HG03103 (cell line): ENCODE data around the gene TUBGCP6.

Experiments used
- ATAC-seq: cut with Tn5 transposase; IDR thresholded peaks from one replicate; pipeline ENCODE4 v1.9.1; 2021; ENCODE audit warnings: low read depth; ENCODE audit not compliant: unreplicated experiment

Gene TUBGCP6

DNA sequence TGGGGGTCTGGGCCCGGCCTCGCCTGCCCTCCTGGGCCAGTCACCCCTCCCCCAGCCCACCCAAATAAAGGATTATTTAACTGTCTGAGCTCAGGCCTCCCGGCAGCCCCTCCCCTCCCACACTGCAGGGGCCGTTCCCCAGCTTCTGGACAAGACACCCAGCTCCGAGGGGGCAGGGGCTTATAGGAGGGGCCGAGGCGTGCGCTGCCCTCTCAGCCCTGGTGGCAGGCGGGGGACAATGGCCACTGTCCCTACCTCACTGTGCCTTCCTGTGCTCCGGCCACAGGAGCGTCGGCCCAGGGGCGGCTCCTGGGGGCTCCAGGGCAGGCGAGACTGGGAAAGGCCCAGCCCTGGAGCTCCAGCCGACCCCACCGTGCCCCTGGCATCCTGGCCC is 46.2 kb downstream of the TUBGCP6 start:
- ATAC-seq: no peak

DNA sequence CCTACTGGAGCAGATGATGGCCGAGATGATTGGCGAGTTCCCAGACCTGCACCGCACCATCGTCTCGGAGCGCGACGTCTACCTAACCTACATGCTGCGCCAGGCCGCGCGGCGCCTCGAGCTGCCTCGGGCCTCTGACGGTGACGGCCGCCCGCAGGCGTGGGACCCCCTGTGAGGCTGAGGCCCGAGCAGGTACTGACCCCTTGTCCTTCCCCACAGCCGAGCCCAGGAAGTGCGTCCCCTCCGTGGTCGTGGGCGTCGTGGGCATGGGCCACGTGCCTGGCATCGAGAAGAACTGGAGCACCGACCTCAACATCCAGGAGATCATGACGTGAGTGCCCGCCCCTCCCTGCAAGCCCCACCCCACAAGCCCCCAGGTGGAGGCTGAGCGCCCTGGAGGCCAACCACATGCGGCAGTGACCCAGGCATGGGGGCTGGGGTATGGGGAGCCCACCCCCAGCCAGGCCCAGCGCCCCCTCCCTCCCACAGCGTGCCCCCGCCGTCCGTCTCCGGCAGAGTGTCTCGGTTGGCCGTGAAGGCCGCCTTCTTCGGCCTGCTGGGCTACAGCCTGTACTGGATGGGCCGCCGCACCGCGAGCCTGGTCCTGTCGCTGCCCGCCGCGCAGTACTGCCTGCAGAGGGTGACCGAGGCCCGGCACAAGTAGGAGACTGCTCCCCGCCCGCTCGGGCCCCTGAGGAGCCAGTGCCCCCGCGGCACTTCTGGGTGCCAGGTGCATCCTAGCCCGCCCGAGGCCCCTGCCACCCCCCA is 46.8 kb downstream of the TUBGCP6 start:
- no peak for ATAC-seq

DNA sequence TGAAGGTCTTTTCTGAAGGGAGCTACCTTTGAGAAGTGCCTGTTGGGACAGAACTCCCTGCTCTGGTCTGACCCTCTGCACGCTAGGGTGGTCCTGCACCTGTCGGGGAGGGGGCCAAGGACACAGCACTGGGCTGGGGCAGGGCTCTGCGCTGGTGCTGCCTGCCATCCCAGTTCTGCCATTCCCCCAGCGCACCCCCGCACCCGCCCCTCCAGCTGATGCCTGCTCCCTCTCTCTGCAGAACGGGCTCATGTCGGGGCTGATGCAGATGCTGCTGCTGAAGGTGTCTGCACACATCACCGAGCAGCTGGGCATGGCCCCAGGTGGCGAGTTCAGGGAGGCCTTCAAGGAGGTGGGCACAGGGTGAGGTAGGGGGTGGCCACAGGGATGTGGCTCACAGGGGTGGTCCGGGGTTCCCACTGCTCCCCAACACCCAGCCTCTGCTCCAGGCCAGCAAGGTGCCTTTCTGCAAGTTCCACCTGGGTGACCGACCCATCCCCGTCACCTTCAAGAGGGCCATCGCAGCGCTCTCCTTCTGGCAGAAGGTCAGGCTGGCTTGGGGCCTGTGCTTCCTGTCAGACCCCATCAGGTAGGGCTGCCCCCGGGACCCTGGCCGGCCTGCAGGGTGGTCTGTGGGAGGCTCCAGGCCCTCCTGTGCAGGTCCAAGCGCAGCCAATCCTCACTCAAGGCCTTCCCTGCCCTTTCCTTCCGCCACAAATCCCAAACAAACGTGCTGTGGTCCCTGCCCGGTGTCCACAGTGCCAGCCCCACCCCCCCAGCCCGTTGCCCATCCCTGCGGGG is 47.6 kb downstream of the TUBGCP6 start:
- no peak for ATAC-seq

DNA sequence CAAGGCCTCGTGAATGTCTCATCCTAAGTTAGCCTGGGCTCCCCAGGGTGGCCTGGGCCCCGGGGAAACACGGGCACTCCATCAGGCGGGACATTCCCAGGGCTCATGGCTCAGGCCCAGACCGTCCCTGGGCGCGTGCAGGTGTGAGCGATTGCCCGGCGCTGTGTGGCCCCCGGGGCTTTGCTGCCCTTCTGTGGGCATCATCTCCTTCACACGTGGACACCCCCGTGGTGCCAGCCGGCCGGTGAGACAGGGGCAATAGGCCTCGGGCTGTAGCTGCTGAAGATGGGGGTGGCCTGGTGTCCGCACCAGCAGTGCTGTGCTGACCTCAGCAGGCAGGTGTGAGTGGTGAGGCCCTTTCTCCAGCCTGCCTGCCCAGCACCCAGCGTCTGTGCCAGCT is 48.6 kb downstream of the TUBGCP6 start:
- no peak for ATAC-seq

DNA sequence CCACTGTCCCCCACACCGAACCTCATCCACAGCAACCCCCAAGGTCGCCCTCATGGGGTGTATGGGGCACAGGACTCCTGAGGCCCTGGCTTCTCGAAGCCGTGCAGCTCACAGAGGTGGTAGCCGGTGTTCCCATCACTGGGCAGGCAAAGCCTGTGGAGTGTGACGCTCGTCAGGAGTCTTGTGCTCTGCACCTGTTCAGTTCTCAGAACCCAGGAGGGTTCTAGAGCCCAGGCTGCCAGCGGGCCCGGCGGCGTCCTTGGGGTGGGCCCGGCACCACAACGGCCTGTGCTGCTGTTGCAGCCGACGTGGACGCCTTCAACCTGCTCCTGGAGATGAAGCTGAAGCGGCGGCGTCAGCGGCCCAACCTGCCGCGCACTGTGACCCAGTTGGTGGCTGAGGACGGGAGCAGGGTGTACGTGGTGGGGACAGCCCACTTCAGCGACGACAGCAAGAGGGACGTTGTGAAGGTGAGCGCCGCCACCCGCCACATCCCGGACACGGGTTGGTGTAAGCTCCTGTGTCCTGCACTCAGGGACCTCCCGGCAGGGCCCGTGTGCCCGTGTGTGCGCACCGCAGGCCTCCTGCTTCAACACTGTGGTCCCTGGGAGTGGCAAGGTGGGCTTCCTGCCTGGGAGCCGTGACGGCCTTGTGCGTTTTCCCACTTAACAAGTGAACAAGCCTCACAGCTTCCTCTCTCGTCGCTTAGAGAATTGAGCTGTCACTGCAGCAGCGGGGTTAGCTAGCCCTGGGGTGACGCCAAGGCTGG is 50.6 kb downstream of the TUBGCP6 start:
- ATAC-seq: no peak

DNA sequence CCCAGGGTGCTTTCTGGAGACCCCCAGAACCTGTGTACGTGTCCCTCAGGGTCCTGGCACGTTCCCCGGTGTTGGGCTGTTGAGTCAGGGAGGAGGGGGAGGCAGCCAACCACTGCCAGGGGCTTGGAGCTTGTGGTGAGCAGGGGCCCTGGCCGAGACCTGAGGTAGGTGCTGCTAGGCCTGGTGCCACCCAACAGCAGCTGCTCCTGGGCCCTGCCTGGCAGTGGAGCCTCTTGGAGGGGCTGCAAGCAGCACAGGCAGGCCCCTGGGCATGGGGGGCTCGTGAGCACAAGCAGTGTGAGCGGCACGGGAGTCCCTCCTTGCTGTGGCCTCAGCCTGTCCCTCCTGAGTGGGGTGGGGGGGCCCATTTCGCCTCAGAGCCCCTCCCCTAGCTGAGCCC is 51.2 kb downstream of the TUBGCP6 start:
- no peak for ATAC-seq

DNA sequence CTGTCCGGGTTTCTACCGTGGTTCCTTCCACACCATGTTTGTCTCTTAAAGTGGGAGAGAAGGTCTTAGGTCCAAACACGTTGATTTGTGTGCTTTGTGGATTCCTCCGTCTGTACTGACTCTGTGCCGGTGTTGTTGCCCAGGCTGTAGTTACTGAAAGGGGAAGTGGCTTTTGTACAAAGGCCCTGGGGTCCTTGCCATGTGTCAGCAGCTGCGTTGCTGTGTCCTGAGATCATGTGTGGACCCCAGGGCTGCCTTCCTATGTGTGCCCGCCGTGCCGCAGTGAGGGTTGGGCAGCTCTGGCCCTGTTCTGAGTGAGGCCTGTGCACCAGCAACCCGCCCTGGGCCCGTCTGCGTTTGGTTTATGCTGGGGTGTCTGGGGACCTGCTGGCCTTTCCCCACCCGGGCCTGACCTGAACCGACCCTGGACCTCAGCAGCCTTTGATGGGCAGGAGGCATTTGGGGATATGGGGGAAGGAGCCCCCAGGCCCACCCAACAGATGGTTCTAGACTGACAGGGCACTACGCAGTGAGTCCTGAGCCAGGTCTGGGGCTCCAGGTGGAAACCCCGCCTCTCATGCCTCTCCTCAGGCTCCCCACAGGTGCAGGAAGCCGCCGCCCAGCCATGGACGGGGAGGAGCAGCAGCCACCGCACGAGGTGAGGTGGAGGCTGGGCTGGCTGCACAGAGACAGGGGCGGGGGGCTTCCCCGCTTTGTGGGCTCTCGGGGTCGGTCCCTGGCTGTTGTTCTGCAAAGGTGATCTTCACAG is 52.2 kb downstream of the TUBGCP6 start:
- no peak for ATAC-seq

DNA sequence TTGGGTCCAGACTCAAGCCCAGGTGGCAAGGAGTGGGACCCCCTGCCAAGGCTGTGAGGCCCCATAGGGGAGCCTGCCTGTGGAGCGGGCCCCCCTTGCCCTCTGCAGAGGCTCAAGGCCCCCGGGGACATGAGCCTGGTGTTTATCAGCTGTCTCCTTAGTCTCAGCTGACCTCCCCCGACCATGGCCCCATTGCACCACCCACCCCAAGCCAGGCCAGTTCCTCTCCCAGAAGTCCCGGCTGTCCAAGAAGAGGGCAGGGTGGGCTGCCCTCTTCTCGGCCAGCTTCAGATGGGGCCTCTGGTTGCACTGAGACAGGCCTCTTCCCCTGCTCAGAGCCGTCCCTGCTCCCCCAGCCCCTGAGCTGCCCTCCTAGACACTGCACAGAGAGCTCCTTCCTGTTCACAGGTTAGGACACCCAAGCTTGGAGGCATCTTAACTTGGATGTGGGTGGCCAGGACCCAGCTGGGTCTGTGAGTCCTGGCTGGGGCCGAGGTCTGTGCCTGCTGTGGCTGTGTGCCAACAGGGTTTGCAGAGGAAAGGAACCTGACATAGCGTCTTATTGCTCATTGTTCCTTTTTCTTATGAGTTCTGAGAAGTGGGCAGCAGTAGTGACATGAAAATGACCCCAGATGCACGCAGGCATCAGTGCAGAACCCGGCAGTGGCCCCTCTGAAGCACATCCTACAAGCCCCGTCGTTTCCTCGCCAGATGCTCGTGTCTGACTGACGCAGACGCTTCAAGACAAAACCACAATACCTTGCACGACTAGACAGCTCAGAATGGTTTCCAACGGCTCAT is 53.7 kb downstream of the TUBGCP6 start:
- ATAC-seq: no peak

DNA sequence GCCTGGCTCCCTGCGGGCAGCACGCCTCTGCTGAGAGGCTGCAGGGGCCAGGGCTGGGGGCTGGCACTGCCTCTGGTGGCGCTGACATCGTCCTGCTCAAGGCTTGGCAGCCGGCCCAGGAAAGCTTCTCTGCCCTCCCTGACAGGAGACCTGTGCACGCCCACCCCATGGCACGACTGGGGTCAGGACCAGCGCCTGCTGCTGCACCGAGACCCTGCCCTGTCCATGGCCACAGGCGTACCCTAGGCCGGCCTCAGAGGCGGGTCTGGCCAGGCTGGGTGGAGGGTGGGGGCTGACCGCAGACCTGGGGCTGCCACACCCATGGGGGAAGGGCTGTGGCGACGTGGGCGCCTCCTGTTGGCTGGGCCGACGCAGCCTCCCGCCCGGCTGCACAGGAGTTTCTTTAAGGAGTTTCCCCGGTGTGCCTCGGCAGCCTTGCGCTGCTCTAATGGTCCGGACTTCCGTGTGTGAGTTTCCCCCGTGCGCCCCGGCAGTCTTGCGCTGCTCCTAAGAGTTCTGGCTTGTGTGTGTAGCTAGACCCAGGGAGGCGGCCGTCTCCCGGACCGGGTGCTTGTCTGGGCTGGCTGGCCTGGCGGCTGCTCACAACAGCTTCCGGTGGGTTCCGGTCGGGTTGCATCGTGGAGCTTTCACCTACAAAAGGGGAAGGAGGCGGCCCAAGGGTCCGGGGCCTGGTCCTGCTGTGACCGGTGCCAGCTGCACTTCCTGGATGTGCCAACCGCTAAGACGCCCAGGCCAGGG is 54.5 kb downstream of the TUBGCP6 start:
- no peak for ATAC-seq

DNA sequence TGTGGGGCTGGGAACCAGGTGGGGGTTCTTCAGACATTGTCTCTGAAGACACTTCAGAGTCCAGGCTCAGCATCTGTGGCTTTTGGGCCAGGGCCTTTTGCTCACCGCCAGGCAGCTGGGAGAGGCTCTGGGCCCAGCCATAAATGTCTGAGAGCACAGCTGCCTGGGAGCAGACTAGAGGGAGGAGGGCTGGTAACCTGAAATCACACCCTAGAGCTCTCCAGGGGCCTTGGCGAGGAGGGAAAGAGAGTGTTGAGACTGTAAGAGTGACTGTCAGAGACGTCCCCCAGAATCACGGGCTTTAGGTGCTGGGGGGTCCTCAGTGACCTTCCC is 55.0 kb downstream of the TUBGCP6 start:
- ATAC-seq: no peak

DNA sequence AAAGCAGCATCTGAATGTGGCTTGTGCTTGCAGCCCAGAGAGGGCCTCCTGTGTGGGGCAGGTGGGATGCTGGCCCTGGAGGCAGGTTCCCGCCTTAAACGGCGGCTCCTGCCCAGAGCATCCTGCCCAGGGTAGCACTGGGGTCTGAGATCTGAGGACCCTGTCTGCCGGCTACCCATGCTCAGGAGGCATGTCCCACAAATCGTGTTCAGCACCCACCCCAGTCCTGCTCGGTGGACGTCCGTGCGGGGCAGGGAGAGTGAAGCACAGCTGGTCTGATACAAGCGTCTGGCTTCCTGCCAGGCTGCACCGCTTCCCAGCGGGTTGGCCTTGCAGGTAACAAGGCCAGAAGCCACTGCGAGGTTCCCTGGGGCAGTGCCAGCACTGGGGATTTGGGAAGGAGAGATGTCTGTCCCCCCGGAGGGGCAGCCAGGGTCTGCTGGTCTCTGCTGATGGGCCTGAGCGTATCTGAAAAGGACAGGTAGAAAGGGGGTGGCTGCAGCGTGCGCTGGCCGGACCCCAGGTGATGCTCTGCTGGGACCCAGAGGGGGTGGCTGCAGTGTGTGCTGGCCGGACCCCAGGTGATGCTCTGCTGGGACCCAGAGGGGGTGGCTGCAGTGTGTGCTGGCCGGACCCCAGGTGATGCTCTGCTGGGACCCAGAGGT is 55.5 kb downstream of the TUBGCP6 start:
- no peak for ATAC-seq

DNA sequence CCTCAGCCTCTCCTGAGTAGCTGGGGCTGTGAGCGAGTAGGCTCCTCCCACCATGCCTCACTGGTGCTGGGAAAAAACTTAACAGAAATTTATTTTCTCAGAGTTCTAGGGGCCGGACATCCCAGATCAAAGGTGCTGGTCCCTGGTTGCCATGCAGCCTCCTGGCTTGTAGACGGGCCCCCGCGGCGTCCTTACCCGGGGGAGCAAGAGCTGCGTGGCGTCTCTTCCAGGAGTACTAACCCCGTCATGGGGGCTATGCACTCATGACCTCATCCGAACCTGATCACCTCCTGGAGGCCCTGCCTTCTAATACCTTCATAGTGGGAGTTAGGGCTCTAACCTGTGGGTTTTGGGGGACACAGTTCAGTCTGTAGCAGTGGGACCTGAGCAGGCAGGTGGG is 56.5 kb downstream of the TUBGCP6 start:
- no peak for ATAC-seq

DNA sequence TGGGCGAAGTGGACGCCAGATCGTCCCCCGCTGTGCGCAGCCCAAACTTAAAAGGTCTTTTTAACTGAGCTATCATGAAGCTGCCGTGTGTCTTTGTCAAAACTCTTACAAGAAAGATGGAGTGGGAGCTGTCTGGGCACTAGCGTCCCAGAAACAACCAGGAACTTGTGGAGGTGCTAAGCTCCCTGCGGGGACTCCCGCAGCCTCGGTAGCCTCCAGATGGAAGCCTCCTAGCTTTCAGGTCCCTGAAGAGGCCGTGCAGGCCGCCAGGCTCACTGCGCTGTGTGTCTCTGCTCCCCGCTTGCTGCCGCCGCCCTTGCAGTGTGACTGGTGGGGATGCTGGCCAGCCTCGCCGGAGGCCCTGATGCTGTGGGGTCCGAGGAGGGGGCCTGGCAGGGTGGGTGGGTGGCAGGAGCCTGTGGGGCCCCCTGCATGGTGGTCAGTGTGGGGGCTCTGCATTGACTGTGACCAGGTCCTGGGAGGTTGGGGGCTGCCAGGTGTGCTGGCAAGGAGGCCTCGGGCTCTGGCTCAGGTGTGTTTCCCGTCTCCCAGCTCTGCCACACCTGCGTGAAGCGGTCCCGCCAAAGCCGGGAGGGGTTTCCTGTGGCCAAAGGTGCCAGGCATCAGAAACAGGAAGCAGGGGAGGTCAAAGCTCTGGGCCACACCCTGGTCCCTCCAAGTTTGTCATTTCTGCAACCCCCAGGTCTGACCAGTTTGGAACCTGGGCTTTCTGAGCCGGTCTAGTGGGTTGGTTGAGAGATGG is 57.9 kb downstream of the TUBGCP6 start:
- ATAC-seq: no peak

DNA sequence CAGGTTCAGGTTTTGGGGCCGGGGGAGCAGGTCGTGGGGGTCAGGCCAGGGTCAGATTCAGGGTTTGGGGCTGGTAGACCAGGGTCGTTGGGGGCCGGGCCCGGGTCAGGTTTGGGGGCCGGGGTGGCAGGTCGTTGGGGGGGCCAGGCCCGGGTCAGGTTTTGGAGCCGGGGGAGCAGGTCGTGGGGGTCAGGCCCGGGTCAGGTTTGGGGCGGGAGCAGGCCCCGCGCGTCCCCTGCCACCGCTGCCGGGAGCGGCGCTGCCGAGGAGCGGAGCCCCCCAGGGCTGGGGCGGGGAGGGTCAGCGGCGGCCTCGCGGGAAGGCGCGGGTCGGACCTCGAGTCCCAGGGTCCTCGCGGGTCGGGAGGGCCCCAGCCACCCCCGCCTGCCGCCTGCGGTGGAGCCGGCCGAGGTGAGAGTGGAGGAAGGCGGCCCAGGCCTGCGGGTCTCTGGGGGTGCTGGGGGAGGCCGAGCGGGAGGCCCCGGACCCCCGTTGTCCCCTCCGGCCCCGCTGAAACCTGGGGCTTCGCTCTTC is 58.6 kb downstream of the TUBGCP6 start:
- no peak for ATAC-seq

DNA sequence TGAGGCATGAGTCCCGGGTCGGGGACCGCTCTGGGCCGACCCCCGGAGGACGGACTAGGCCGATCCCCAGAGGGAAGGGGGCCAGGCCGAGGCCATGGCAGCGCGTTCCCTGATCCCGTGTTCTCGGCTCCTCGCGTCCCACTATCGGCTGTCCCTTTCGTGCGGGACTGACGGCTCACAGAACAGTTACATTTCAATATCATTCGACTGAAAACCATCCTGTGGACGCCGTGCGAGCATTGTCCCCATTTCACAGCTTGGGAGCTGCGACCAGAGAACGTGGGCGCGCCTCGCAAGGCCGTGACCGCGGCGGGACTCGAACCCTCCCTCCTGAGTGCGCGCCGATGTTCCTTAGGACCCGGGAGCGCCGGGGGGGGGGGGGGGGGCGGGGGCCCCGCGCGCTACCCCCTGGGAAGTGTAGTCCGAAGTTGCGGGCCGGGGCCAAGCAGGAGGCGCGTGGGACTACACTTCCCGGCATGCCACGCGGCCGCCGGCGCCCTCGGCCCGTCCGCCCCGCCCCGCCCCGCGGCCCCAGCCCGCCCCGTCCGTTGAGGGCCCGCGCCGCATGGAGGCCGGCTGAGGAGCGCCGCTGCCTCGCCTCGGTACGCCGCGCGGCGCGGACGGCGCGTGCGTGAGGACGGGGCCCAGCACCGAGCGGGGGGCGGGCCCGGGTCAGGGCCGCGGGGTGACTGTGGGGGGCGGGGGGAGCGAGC is 59.3 kb downstream of the TUBGCP6 start, which contains the start of gene TRABD:
Gene TRABD (plus strand): TSS at position 539 of the 713 bp plus-strand sequence. CDS start 7,148 bp downstream, outside the sequence.
- ATAC-seq: peak; percentile 39

DNA sequence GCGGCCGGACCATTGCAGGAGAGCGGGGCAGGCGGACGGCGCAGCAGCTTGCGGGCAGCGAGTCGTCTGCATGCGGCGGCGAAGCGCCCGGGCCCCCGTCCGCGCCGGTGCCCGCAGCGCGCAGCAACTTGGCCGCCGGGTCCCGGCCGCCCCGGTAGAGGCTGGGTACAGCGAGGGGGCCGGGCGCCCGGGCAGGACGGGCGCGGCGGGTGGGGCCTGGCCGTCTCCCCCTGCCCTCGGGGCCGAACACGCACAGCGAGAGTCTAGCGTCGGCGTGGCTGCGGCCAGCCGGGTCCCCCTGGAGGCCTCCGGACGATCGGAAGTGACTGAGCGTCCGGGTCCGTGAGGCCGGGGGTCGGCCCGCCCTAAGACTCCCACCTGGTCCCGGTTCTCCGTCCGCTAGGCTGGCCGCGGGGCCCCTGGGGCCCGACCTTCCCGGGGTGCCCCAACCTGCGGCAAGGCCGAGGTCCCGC is 59.9 kb downstream of the TUBGCP6 start:
- no peak for ATAC-seq
